Ovary (tissue), 3 donors: ENCODE data around the gene APBA2.

ENCODE experiments used
- EP300 ChIP-seq: sonication (generic); formaldehyde crosslinking; IDR thresholded peaks from one replicate; pipeline ENCODE4 v1.6.1; 2017; ENCODE audit warnings: antibody characterized with exemption
- POLR2A ChIP-seq: fragments of 450-650 bp; IDR thresholded peaks from one replicate; pipeline ENCODE4 v1.6.1; 2017; ENCODE audit warnings: antibody characterized with exemption, mild to moderate bottlenecking, moderate library complexity
- TF ChIP-seq, protein P1 (sequence below), 3 donors: fragments of 450-650 bp in 2 of 3; fragments of 200-600 bp in 1 of 3; IDR thresholded peaks; one replicate each; pipeline versions ENCODE4 v1.5.1 to v1.8.0; 2016 to 2022; ENCODE audit warnings: antibody characterized with exemption in 3 of 3, mild to moderate bottlenecking in 1 of 3
- donor health status: DM: no; HTN: no; CAD: no.

DNA sequence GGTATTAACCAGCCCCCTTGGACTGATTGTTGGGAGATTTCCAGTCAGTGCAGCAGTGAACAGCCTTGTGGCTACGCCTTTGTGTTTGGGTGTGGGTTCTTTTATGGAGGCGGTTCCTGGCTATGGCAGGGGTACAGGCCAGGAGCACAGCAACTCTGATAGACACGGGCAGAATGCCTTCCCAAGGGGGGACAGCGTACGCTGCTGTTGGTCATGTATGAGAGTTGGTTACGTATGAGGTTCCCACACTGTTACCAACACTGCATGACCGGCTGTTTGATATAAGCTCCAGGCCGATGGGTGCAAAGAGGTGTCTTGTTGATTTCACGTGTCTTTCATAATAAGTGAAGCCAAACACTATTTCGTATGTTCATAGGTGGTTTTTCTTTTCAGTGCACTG, 196.0 kb downstream of the APBA2 start:
- TF ChIP-seq POLR2A (no peak), EP300 (no peak)
- TF ChIP-seq, protein P1, sequence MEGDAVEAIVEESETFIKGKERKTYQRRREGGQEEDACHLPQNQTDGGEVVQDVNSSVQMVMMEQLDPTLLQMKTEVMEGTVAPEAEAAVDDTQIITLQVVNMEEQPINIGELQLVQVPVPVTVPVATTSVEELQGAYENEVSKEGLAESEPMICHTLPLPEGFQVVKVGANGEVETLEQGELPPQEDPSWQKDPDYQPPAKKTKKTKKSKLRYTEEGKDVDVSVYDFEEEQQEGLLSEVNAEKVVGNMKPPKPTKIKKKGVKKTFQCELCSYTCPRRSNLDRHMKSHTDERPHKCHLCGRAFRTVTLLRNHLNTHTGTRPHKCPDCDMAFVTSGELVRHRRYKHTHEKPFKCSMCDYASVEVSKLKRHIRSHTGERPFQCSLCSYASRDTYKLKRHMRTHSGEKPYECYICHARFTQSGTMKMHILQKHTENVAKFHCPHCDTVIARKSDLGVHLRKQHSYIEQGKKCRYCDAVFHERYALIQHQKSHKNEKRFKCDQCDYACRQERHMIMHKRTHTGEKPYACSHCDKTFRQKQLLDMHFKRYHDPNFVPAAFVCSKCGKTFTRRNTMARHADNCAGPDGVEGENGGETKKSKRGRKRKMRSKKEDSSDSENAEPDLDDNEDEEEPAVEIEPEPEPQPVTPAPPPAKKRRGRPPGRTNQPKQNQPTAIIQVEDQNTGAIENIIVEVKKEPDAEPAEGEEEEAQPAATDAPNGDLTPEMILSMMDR (IDR thresholded peaks at IDR 0.05), result no peak
